Stimulated activated CD8-positive, alpha-beta memory T cell treated with anti-CD3 and anti-CD28 coated beads, Interleukin-2, amount 100 ng/mL, for 1 hour (primary cell): ENCODE results near the gene KLKB1.
"Not testable (repeated sequence)": the region's sequence is repeated elsewhere in the genome, so short reads cannot be mapped to it uniquely, and the experiment has no call there.

Source experiments
- DNase-seq, 2 donors: peaks; one replicate each; pipeline ENCODE4 v3.0.0-alpha.2; 2020; ENCODE audit warnings: low read depth in 2 of 2

Gene KLKB1

GRCh38 chr4:186265250-186265649 lies 37.9 kb downstream of the KLKB1 start:
- not testable (repeated sequence) for DNase-seq

DNA sequence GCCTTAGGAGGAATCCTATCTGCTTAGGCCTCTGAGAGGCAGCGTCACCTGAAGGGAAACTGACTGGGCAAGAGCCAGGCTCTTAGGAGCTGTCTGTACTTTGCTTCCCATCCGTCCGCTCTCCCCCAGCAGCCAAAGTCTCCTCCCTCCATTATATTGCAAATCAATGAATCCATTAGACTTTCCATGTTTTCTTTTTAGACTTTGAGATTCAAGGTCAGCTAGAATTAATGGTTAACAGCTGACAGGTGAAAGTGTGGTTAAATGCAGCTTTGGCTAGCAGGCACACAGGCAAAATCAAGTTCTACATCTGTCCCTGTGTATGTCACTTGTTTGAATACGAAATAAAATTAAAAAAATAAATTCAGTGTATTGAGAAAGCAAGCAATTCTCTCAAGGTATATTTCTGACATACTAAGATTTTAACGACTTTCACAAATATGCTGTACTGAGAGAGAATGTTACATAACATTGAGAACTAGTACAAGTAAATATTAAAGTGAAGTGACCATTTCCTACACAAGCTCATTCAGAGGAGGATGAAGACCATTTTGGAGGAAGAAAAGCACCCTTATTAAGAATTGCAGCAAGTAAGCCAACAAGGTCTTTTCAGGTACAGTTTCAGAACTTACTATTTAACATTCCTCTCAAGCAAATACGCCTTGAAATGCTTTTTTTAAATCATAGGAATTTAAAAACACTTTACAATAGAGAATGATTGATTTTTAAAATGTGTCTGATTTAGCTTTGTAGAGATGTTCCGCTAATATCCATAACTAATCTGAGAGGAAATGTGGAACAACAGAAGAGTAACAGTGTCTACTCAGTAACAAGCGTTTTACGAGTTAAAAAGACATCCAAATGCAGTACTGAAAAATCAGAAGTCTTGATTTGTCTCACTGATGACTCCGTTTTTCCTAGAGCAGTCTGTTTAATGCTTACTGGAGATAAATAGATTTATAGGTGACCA lies 38.7 kb downstream of the KLKB1 start, which contains the start of gene F11:
F11 (plus strand) TSS at position 507 of the 970 bp plus-strand sequence. CDS start 948 bp downstream, outside the sequence.
- no peak for DNase-seq

DNA sequence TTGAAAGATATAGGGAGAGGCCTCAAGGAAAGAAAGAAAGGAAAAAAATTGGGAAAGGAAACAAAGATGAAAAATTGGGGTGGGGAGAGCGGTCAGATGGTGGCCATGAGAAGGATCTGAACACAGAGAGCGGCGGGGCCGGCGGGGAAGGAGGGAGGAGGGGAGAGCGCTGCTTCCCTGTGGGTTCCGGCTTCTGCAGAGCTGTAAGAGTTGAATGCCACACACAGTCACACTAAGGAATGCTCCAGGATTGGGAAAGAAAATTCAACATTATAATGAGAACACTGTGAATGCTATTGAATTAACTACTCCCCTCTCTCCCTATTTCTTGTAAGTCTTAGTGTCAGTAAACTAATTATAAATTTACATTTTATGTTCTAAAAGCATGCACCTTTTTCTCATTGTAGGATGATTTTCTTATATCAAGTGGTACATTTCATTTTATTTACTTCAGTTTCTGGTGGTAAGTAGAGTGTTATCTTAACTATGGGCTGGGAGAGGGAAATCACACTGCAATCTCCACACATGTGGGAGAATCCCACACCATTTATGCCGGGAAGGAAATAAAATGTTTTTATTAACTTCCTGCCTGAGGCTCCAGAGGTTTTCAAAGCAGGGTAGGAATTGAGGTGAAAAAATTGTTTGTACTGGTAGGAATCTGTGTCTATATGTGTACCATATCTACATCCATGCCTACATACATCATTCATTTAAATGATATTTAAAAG lies 39.6 kb downstream of the KLKB1 start:
- no peak for DNase-seq

GRCh38 chr4:186271081-186271678 lies 43.9 kb downstream of the KLKB1 start:
- no peak for DNase-seq

DNA sequence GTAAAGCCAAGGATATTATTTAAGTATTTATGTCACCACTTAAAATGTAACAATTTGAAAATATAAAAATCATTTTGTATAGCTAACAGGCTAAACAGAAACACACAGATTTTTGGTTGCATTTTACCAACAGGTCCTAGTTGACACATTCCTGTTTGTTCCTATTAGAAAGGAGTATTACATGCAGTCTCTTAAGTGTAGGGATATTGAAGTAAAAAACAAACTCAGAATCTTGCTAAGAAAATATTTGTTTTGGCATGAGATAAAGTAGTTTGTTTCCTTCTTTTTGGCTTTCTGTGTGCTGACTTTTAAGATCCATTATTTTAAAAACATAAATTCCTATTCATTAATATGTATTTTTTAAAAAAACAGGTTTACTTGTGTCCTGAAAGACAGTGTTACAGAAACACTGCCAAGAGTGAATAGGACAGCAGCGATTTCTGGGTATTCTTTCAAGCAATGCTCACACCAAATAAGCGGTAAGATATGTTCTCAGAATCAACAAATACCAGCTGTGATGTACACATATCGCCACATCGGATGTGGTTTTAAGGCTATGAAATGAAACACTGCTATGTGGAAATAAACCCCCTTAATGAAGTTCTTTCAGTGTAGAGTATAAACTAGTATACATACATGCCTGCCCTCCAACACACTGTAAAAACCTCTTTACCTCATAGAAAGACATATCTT lies 45.5 kb downstream of the KLKB1 start:
- DNase-seq: no peak

DNA sequence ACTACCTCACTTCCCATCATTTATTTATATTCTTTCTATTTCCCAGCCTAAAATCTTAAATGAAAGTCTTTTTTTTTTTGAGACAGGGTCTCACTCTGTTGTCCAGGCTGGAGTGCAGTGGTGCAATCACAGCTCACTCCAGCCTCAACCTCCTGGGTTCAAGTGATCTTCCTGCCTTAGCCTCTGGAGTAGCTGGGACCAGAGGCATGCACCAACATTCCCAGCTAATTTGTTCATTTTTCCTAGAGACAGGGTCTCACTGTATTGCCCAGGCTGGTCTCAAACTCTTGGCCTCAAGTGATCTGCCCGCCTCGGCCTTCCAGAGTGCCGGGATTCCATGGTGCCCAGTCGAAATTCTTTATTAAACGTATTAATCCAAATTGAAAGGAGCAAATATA lies 46.1 kb downstream of the KLKB1 start:
- not testable (repeated sequence) for DNase-seq

DNA sequence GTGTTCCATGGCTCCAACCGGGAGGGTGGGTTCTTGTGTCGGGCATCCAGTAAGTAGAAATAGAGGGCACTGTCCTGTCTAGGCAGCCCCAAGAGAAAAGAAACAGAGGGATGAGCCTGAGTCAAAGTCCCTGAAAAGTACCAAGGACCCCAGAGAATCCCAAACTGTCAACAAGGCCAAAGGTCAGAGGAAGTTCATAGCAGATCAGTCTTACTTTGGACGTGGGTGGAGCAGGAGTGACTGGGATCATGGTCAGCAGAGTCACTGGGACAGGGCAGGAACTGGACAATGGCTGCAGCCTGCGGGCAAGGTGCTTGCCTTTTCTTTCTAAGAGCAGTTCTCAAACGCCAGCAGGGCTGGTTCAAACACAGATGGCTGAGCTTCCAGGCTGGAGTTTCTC lies 56.0 kb downstream of the KLKB1 start:
- DNase-seq: no peak

- no peak for DNase-seq
These were observed 57.8 kb downstream of the KLKB1 start for GRCh38 chr4:186285147-186285546.

DNA sequence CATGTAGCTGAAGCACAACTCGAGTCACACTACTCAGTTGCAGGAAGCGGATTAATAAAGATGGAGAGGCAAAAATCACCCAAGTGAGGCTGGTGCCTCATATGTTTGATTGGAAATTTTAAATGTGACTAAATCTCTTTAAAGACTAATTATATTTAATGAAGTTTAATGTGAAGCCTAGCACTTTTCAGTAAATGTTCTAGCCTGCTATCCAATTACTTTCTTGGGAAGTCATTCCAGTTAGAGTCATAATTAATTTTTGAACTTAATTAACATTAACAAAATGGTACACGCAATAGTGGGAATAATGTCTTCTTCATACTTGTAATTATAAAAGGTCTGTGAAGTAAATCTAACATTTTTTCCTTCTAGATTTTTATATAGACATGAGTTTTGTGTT lies 59.3 kb downstream of the KLKB1 start:
- no peak for DNase-seq

DNA sequence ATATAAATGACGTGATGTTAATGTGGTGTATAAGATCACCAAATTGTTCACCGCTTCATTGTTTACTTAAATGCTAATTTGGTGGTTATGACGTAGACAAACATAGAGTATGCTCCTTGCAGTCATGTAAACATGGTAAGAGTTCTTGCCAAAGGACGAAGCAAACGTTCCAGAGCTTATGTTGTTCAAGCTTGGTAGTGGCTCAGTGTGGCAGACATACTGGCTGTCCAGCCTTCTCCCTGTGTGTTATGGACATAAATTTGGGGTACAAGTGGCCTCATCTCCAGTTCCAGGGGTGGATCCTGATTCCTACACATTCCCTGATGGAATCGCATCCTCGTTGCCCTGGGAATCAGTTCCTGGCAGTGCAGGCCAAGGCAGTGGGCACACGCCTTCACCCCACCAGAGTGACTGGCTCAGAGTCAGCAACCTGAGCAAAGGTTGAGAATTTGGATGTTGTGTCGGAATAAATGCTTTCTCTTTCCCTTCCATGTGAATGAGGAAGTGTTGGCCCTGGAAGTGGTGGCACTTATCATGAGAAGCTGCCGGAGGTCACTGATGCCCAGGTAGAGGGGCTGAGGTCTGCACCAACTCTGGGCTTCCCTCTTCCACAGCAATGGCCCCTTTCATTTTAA lies 64.1 kb downstream of the KLKB1 start:
- no peak for DNase-seq

DNA sequence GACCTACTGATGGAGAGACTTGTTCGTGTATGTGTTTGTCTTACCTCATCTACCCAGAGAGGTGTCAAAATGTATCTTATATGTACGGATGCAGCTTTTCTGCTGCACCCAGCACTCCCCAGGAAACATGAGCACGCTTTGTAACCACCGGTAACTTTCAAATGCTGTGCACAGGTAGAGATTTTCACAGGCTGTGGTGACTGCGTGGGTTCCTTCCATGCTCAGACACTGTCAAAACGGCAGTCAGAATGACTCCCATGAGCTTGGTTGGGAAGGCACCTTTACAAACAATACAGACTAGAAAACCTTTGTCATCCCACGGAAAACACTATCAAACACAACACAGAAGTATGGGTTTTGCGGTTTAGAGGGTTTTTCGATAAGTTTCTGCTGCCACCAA lies 66.9 kb downstream of the KLKB1 start:
- no peak for DNase-seq

GRCh38 chr4:186296481-186296880 lies 69.2 kb downstream of the KLKB1 start:
- no peak for DNase-seq

GRCh38 chr4:186297013-186297645 lies 69.8 kb downstream of the KLKB1 start:
- DNase-seq: no peak

GRCh38 chr4:186298031-186298647 lies 70.8 kb downstream of the KLKB1 start:
- DNase-seq: no peak

- no peak for DNase-seq
These were observed 72.0 kb downstream of the KLKB1 start for GRCh38 chr4:186299291-186299690.

DNA sequence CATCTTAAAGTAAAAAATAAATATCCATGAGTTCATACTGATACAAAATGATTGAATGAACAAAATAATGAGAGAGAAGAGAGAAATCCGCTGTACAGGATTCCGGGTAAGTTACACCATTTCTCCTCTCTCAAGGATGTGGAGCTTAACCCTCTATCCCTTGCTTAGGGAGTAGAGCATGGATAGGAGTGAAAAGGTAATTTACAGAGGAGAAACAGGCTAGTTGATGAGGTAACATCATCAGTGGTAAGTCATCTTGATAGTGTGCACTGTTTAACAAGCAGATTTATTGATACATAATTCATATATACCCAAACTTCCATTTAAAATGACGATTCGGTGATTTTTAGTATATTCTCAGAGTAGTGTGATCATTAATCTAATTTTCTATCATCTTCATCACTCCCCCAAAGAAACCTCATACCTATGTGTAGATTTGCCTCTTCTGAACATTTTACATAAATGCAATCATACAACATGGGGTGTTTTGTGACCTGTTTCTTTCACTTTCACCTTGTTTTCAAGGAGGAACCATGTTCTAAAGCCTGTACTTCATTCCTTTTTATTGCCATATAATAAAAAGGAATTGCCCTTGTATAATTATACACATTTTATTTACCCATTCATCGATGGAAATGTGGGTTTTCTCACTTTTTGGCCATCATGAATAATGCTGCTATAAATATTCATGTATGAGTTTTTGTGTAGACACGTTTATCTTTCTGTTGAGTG lies 73.5 kb downstream of the KLKB1 start:
- no peak for DNase-seq

GRCh38 chr4:186304216-186304615 lies 76.9 kb downstream of the KLKB1 start:
- DNase-seq: no peak

DNA sequence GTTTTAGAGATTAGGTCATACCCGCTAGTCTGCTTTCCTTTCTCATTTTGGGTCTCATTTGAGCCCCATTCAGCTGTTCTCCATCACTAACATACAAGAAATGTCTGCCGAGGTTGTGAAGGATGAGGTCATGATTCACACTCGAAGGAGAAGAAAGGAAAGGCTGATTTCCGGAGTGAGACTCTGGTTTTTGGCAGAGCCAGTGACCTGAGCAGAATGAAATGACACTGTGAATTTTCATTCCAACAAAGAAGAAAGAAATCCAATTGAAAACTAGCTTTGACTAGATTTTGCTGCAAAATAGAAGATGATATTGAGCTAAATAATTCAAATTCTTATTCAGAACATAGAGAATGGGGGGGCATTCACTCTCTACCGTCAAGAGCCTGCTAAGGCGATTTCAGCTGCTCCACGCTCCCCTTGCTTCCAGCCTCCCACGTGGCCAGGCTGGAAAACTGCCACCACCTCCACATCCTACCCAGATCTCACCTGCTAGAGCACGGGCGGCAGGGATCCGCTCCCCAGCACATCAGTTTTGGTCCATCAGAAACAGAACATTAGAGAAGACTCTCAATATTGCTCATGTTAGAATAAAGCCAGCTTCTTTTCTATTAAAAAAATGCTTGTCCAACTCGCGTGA lies 77.7 kb downstream of the KLKB1 start:
- DNase-seq: no peak

DNA sequence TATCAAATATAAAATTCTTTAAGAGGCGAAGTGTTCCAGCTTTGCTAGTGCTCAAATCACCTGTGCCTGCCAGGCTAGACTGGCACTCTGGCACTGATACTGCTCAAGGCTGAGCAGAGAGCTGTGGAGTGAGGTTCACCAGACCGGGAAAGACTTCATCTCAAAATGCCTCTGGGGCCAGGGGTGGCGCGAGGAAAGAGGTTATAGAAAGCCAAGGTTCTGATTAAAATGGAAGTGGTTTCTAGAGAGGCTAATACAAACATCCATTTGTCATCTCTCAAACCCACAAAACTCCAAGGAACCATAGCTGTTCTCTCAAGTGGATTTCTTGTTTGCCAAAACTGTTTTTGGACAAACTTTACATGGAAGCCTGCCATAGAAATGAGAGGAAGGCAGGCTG lies 80.2 kb downstream of the KLKB1 start:
- DNase-seq: no peak
